HepG2 (cell line): ENCODE measurements around the gene AKAP8L. TPM values are rescaled to one million over a fixed set of nuclear protein-coding genes. Genes with fewer than 3 reads are reported as not detected.

Experiments used
- ARNT ChIP-seq: fragments of 450-650 bp; IDR thresholded peaks from 2 replicates; pipeline ENCODE4 v1.6.1; 2017
- CC2D1A ChIP-seq: sonication (generic); formaldehyde crosslinking; IDR thresholded peaks from 2 replicates; pipeline ENCODE4 v1.8.1; 2023; ENCODE audit warnings: mild to moderate bottlenecking, missing genetic modification reagents
- GLI4 ChIP-seq: sonication (generic); formaldehyde crosslinking; IDR thresholded peaks from 2 replicates; pipeline ENCODE4 v1.5.1; 2020; ENCODE audit warnings: missing genetic modification reagents, mild to moderate bottlenecking, moderate library complexity, borderline replicate concordance
- GTF3A ChIP-seq: sonication (generic); formaldehyde crosslinking; conservative IDR thresholded peaks from 2 replicates; pipeline ENCODE4 v1.4.0; 2020; ENCODE audit warnings: mild to moderate bottlenecking, missing genetic modification reagents
- MAF1 ChIP-seq: sonication (generic); formaldehyde crosslinking; IDR thresholded peaks from 2 replicates; pipeline ENCODE4 v1.5.0; 2020; ENCODE audit warnings: missing genetic modification reagents, borderline replicate concordance
- PAX8 ChIP-seq: sonication (generic); formaldehyde crosslinking; IDR thresholded peaks from 2 replicates; pipeline ENCODE4 v1.8.0; 2022; ENCODE audit warnings: mild to moderate bottlenecking, missing genetic modification reagents, borderline replicate concordance
- PLSCR1 ChIP-seq: sonication (generic); formaldehyde crosslinking; IDR thresholded peaks from 2 replicates; pipeline ENCODE4 v1.5.0; 2020; ENCODE audit warnings: missing genetic modification reagents, mild to moderate bottlenecking, borderline replicate concordance
- POGZ ChIP-seq: sonication (generic); formaldehyde crosslinking; IDR thresholded peaks from 2 replicates; pipeline ENCODE4 v1.4.0; 2020; ENCODE audit warnings: mild to moderate bottlenecking, missing genetic modification reagents
- ZFP36 ChIP-seq: fragments of 150-350 bp; IDR thresholded peaks from 2 replicates; pipeline ENCODE4 v1.6.1; 2018; ENCODE audit warnings: borderline replicate concordance, low read length, low read depth; ENCODE audit not compliant: partially characterized antibody
- ZMYM4 ChIP-seq: sonication (generic); formaldehyde crosslinking; IDR thresholded peaks from 2 replicates; pipeline ENCODE4 v1.8.1; 2023; ENCODE audit warnings: mild to moderate bottlenecking, missing genetic modification reagents
- ZNF33B ChIP-seq: sonication (generic); formaldehyde crosslinking; IDR thresholded peaks from 2 replicates; pipeline ENCODE4 v1.5.1; 2020; ENCODE audit warnings: mild to moderate bottlenecking, missing genetic modification reagents
- ZNF460 ChIP-seq: sonication (generic); formaldehyde crosslinking; IDR thresholded peaks from 2 replicates; pipeline ENCODE4 v1.5.1; 2020; ENCODE audit warnings: missing genetic modification reagents, mild to moderate bottlenecking, borderline replicate concordance
- ZNF563 ChIP-seq: sonication (generic); formaldehyde crosslinking; IDR thresholded peaks from 2 replicates; pipeline ENCODE4 v1.8.0; 2022; ENCODE audit warnings: mild to moderate bottlenecking, moderate library complexity, missing genetic modification reagents
- ZNF775 ChIP-seq: sonication (generic); formaldehyde crosslinking; IDR thresholded peaks from 2 replicates; pipeline ENCODE4 v1.4.0; 2020; ENCODE audit warnings: missing genetic modification reagents, mild to moderate bottlenecking, moderate library complexity, borderline replicate concordance
- ZNF788 ChIP-seq: sonication (generic); formaldehyde crosslinking; IDR thresholded peaks from 2 replicates; pipeline ENCODE4 v1.5.0; 2020; ENCODE audit warnings: mild to moderate bottlenecking, missing genetic modification reagents, borderline replicate concordance
- polyA plus RNA-seq, 8 experiments: library from polyadenylated mRNA; depleted of rRNA in 3 of 8; stranded (reverse) in 7 of 8; unstranded in 1 of 8; fragments of >200 nt; fragmentation: Illumina TruSeq in 4 of 8; extraction: Trizol in 4 of 8; gene quantifications; 2 replicates each; pipeline versions ENCODE4 v1.2.1 to v1.2.3, GENCODE V29; 2011 to 2016; ENCODE audit warnings: low read depth in 4 of 8, missing spikeins in 1 of 8, mixed read lengths in 1 of 8; ENCODE audit not compliant: insufficient read depth in 1 of 8
- total RNA-seq, 5 experiments: library from RNA; depleted of rRNA; stranded (reverse); fragments of >200 nt; fragmentation: Illumina TruSeq; extraction: Trizol; gene quantifications; 2 replicates each; pipeline ENCODE4 v1.2.3, GENCODE V29; 2016; ENCODE audit warnings: low read depth in 1 of 5
- TF ChIP-seq, protein P1 (sequence below): IDR thresholded peaks from 2 replicates; pipeline ENCODE4 v1.6.1; 2016; ENCODE audit warnings: low read depth, missing genetic modification reagents, missing compliant biosample characterization
- TF ChIP-seq, protein P2 (sequence below): sonication (generic); formaldehyde crosslinking; IDR thresholded peaks from 2 replicates; pipeline ENCODE4 v1.5.1; 2020; ENCODE audit warnings: missing genetic modification reagents, mild to moderate bottlenecking, borderline replicate concordance
- TF ChIP-seq, protein P3 (sequence below): sonication (generic); formaldehyde crosslinking; IDR thresholded peaks from 2 replicates; pipeline ENCODE4 v1.8.0; 2022; ENCODE audit warnings: missing genetic modification reagents, mild to moderate bottlenecking, borderline replicate concordance

Gene AKAP8L
- total and polyA plus RNA-seq, 2 of the 13 experiments (the other 11 are each of a cell fraction or from before 2014, with no cell fraction given), result 48.2 to 49.6 TPM

GRCh38 chr19:15418579-15419412, at the start of gene AKAP8L (continued):
- TF ChIP-seq, protein P1, sequence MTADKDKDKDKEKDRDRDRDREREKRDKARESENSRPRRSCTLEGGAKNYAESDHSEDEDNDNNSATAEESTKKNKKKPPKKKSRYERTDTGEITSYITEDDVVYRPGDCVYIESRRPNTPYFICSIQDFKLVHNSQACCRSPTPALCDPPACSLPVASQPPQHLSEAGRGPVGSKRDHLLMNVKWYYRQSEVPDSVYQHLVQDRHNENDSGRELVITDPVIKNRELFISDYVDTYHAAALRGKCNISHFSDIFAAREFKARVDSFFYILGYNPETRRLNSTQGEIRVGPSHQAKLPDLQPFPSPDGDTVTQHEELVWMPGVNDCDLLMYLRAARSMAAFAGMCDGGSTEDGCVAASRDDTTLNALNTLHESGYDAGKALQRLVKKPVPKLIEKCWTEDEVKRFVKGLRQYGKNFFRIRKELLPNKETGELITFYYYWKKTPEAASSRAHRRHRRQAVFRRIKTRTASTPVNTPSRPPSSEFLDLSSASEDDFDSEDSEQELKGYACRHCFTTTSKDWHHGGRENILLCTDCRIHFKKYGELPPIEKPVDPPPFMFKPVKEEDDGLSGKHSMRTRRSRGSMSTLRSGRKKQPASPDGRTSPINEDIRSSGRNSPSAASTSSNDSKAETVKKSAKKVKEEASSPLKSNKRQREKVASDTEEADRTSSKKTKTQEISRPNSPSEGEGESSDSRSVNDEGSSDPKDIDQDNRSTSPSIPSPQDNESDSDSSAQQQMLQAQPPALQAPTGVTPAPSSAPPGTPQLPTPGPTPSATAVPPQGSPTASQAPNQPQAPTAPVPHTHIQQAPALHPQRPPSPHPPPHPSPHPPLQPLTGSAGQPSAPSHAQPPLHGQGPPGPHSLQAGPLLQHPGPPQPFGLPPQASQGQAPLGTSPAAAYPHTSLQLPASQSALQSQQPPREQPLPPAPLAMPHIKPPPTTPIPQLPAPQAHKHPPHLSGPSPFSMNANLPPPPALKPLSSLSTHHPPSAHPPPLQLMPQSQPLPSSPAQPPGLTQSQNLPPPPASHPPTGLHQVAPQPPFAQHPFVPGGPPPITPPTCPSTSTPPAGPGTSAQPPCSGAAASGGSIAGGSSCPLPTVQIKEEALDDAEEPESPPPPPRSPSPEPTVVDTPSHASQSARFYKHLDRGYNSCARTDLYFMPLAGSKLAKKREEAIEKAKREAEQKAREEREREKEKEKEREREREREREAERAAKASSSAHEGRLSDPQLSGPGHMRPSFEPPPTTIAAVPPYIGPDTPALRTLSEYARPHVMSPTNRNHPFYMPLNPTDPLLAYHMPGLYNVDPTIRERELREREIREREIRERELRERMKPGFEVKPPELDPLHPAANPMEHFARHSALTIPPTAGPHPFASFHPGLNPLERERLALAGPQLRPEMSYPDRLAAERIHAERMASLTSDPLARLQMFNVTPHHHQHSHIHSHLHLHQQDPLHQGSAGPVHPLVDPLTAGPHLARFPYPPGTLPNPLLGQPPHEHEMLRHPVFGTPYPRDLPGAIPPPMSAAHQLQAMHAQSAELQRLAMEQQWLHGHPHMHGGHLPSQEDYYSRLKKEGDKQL (CRISPR knock-in tag), result no peak
- TF ChIP-seq, protein P2, sequence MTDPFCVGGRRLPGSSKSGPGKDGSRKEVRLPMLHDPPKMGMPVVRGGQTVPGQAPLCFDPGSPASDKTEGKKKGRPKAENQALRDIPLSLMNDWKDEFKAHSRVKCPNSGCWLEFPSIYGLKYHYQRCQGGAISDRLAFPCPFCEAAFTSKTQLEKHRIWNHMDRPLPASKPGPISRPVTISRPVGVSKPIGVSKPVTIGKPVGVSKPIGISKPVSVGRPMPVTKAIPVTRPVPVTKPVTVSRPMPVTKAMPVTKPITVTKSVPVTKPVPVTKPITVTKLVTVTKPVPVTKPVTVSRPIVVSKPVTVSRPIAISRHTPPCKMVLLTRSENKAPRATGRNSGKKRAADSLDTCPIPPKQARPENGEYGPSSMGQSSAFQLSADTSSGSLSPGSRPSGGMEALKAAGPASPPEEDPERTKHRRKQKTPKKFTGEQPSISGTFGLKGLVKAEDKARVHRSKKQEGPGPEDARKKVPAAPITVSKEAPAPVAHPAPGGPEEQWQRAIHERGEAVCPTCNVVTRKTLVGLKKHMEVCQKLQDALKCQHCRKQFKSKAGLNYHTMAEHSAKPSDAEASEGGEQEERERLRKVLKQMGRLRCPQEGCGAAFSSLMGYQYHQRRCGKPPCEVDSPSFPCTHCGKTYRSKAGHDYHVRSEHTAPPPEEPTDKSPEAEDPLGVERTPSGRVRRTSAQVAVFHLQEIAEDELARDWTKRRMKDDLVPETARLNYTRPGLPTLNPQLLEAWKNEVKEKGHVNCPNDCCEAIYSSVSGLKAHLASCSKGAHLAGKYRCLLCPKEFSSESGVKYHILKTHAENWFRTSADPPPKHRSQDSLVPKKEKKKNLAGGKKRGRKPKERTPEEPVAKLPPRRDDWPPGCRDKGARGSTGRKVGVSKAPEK, result no peak
- TF ChIP-seq CC2D1A (CRISPR knock-in tag) (no peak), POGZ (CRISPR knock-in tag) (no peak; the same call in none of the 2 replicates), GLI4 (peak; percentile 88), PAX8 (peak; percentile 64; the same call in 1 of the 2 replicates), GTF3A (CRISPR knock-in tag) (no peak; the same call in 1 of the 2 replicates), MAF1 (CRISPR knock-in tag) (0 out of 2 replicates have a peak, but pooled peaks have one; percentile 53), ARNT (no peak), ZFP36 (no peak), PLSCR1 (no peak), ZMYM4 (peak; percentile 76), ZNF33B (CRISPR knock-in tag) (no peak), ZNF563 (CRISPR knock-in tag) (no peak; the same call in 1 of the 2 replicates), ZNF788 (CRISPR knock-in tag) (no peak; the same call in 1 of the 2 replicates), ZNF775 (CRISPR knock-in tag) (0 out of 2 replicates have a peak, but pooled peaks have one; percentile 26), ZNF460 (CRISPR knock-in tag) (no peak)
- TF ChIP-seq, protein P3, sequence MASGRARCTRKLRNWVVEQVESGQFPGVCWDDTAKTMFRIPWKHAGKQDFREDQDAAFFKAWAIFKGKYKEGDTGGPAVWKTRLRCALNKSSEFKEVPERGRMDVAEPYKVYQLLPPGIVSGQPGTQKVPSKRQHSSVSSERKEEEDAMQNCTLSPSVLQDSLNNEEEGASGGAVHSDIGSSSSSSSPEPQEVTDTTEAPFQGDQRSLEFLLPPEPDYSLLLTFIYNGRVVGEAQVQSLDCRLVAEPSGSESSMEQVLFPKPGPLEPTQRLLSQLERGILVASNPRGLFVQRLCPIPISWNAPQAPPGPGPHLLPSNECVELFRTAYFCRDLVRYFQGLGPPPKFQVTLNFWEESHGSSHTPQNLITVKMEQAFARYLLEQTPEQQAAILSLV (CRISPR knock-in tag), result peak; percentile 67; the same call in 1 of the 2 replicates
